Measurements from ENCODE around the gene RFTN2.

GRCh38 chr2:197598450-197598849, 76.9 kb downstream of the RFTN2 start:
- TF ChIP-seq, protein P1, sequence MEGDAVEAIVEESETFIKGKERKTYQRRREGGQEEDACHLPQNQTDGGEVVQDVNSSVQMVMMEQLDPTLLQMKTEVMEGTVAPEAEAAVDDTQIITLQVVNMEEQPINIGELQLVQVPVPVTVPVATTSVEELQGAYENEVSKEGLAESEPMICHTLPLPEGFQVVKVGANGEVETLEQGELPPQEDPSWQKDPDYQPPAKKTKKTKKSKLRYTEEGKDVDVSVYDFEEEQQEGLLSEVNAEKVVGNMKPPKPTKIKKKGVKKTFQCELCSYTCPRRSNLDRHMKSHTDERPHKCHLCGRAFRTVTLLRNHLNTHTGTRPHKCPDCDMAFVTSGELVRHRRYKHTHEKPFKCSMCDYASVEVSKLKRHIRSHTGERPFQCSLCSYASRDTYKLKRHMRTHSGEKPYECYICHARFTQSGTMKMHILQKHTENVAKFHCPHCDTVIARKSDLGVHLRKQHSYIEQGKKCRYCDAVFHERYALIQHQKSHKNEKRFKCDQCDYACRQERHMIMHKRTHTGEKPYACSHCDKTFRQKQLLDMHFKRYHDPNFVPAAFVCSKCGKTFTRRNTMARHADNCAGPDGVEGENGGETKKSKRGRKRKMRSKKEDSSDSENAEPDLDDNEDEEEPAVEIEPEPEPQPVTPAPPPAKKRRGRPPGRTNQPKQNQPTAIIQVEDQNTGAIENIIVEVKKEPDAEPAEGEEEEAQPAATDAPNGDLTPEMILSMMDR (IDR thresholded peaks at IDR 0.05; ENCODE audit: poor library complexity, severe bottlenecking), result no peak
- TF ChIP-seq SMC3 (conservative IDR thresholded peaks at IDR 0.05; ENCODE audit: poor library complexity) (no peak), MXI1 (conservative IDR thresholded peaks at IDR 0.05; ENCODE audit: poor library complexity, severe bottlenecking) (no peak), EP300 (conservative IDR thresholded peaks at IDR 0.05; ENCODE audit: poor library complexity, severe bottlenecking) (no peak), POLR2AphosphoS5 (IDR thresholded peaks at IDR 0.05) (no peak)
- TF ChIP-seq, protein P2, sequence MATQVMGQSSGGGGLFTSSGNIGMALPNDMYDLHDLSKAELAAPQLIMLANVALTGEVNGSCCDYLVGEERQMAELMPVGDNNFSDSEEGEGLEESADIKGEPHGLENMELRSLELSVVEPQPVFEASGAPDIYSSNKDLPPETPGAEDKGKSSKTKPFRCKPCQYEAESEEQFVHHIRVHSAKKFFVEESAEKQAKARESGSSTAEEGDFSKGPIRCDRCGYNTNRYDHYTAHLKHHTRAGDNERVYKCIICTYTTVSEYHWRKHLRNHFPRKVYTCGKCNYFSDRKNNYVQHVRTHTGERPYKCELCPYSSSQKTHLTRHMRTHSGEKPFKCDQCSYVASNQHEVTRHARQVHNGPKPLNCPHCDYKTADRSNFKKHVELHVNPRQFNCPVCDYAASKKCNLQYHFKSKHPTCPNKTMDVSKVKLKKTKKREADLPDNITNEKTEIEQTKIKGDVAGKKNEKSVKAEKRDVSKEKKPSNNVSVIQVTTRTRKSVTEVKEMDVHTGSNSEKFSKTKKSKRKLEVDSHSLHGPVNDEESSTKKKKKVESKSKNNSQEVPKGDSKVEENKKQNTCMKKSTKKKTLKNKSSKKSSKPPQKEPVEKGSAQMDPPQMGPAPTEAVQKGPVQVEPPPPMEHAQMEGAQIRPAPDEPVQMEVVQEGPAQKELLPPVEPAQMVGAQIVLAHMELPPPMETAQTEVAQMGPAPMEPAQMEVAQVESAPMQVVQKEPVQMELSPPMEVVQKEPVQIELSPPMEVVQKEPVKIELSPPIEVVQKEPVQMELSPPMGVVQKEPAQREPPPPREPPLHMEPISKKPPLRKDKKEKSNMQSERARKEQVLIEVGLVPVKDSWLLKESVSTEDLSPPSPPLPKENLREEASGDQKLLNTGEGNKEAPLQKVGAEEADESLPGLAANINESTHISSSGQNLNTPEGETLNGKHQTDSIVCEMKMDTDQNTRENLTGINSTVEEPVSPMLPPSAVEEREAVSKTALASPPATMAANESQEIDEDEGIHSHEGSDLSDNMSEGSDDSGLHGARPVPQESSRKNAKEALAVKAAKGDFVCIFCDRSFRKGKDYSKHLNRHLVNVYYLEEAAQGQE (IDR thresholded peaks at IDR 0.05; ENCODE audit: borderline replicate concordance), result no peak

Measured in neural cell (in vitro differentiated cells).